ENCODE data around the gene ATP2A1.

GRCh38 chr16:28936784-28937155, 58.5 kb downstream of the ATP2A1 start:
- TF ChIP-seq MXD3 (CRISPR knock-in tag; IDR thresholded peaks at IDR 0.05): no peak
- TF ChIP-seq MAFF (IDR thresholded peaks at IDR 0.05; ENCODE audit: low read depth, low read length): no peak
- no peak for TF ChIP-seq ZBTB21 (CRISPR knock-in tag; IDR thresholded peaks at IDR 0.05)
- no peak for TF ChIP-seq ZNF7 (CRISPR knock-in tag; IDR thresholded peaks at IDR 0.05)
- no peak for TF ChIP-seq AFF4 (CRISPR knock-in tag; IDR thresholded peaks at IDR 0.05)
- TF ChIP-seq NFE2L1 (CRISPR knock-in tag; IDR thresholded peaks at IDR 0.05; ENCODE audit: borderline replicate concordance): no peak
- TF ChIP-seq, protein P1, sequence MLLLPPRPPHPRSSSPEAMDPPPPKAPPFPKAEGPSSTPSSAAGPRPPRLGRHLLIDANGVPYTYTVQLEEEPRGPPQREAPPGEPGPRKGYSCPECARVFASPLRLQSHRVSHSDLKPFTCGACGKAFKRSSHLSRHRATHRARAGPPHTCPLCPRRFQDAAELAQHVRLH (CRISPR knock-in tag; IDR thresholded peaks at IDR 0.05; ENCODE audit: borderline replicate concordance, low read depth): no peak
- no peak for TF ChIP-seq CEBPB (IDR thresholded peaks at IDR 0.05; ENCODE audit: borderline replicate concordance, low read depth, low read length)
- TF ChIP-seq ZNF407 (CRISPR knock-in tag; IDR thresholded peaks at IDR 0.05; ENCODE audit: not compliant biosample characterization): no peak
- no peak for TF ChIP-seq ATRX (CRISPR knock-in tag; IDR thresholded peaks at IDR 0.05; ENCODE audit: borderline replicate concordance)
- no peak for TF ChIP-seq CTCF (CRISPR knock-in tag; IDR thresholded peaks at IDR 0.05)
- no peak for TF ChIP-seq RNF2 (conservative IDR thresholded peaks at IDR 0.05; ENCODE audit: low read depth)
- no peak for TF ChIP-seq EZH2 (conservative IDR thresholded peaks at IDR 0.05; ENCODE audit: low read depth, low read length)

Data from HepG2 (cell line).